NCI-H460 (cell line): Measurements from ENCODE around the gene PTCHD4. TPM values are rescaled to one million over a fixed set of nuclear protein-coding genes. Genes with fewer than 3 reads are reported as not detected.

Experiments used
- DNase-seq: peaks from one replicate; pipeline ENCODE4 v3.0.0-alpha.2; 2016; ENCODE audit warnings: low read depth; ENCODE audit errors: extremely low read depth
- total RNA-seq: library from RNA; depleted of rRNA; stranded (reverse); fragments of >200 nt; shearing (Covaris generic); gene quantifications from 2 replicates; pipeline ENCODE4 v1.2.3, GENCODE V29; 2014

PTCHD4 gene
- total RNA-seq, 1 experiment from 2014 or later = 2.0 TPM

DNA sequence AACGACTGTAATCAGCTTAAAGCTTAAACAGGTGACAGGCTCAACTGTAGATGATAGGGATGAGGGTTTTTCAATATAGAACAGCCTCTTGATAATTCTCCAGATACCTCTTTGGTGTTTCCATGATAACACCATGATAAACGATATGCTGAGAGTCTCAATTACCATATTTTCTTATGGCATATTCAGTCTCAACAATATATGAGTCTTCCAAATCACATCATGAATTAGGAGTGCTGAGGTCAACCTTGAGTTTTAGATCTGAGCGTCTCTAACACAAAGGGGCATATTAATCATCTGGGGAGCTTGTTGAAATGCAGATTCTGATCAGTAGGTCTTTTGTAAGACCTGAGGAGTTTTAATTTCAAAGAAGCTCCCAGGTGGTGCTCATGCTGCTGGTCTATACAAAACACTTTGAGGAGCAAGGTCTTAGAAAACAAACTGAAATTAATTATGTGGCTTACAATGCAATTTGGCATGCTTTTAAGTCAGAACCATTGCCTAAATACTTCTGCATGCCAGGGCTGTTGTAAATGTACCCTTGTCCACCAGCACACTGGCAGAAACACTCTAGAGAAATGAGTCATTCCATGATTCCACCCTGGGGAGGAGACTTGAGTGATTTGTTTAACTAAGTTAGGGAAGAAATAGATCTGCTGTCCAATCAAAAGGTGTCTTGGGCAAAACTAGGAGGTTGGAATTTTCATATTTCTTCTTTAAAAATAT lies 49.6 kb downstream of the PTCHD4 start:
- no peak for DNase-seq
